ENCODE results near the gene CPT1A.

The CPT1A gene

GRCh38 chr11:68757711-68758110, 84.0 kb downstream of the CPT1A start:
- no peak for DNase-seq (ENCODE audit: low read depth)

- DNase-seq (ENCODE audit: low read depth) = no peak
Observed at GRCh38 chr11:68756171-68756766, 85.4 kb downstream of the CPT1A start.

DNA sequence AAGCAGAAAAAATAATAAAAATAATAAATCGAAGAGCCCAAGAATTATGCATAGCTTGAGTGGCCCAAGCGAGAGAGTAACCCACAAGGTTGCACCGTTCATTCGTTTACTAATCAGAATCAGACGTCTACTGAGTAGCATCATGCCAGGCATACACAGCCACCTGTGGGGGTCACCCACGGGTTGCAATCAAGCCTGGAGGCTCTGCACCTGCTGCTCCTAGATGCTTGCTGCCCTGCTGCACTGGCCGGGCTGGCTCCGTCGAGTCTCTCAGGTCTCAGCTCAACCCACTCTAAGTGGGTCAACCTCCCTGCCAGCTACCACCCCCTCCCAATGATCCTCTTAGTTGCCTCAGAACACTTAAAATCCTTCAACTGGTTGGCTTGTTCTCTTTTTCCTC, 88.4 kb downstream of the CPT1A start:
- DNase-seq (ENCODE audit: low read depth) = no peak

DNA sequence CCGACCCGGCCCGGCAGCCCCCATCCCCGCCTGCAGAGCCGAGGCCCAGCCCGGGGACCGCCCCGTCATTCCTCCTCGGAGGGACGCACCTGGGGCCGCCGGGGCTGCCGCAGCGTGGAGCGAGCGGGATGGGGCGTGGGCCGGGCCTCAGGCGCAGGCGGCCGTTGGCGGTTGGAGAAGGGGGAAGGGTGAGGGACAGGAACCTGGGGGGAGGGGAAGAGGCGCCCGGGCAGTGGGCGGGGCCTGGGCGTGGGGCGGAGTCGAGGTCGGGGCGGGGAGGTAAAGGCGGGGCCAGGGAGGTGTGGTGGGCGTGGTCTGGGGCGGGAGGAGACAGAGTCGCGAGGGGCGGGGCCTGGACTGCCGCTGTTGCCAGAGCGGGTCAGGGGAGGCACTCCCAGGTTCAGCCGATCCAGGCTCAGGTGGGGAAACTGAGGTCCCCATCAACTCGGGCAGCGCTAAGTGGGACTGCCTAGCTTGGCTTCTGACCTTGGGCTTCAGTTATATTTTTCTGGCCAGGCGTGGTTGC, 90.3 kb downstream of the CPT1A start, which contains the start of gene TESMIN:
TSS of gene TESMIN (minus strand) at position 190 of the 526 bp plus-strand sequence. CDS start 860 bp downstream, outside the sequence.
- peak; percentile 94 for DNase-seq (ENCODE audit: low read depth)

- DNase-seq (ENCODE audit: low read depth) = no peak
Observed at GRCh38 chr11:68751004-68751325, 90.8 kb downstream of the CPT1A start.

GRCh38 chr11:68750195-68751003, 91.3 kb downstream of the CPT1A start:
- peak; percentile 11 for DNase-seq (ENCODE audit: low read depth)

DNA sequence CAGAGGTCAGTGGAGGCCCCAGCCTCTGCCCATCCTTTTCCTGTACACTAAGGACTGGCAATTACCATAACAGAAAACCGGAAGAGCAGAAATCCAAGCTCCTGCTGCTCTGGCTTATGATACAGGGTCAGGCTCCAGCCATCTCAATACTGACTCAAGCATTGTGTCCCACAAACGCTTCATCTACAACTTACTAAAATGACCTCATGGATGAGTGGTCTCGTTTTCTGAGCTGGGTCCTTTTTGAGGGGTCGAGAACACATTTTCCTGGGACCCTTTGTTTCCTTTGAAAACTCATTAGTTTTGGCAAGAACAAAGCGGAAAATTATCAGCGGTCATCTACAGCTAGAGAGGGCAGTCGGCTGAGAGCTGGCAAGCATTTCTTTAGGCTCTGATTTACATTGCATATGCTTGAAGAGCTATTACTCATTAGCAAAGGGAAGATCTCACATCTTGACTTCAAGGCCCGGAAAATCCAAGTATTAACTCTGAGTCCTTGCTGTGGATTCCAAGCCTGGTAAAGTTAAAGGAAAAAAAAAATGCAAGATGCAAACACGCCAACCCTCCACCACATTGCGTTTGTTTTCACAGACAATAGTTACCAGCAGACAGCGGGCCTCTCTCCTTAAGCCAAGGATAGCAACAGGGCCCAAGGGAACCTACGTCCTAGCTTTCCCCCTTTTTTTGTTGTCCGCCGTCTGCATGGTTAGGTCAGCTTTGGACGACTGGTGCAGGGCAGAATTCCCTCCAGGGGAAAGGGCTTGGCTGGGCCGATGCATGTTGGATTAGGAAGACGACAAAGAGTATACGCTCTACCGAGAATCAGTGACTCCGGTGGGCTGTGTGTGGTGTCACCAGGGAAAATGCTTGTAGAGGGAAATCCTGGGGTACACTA, 92.2 kb downstream of the CPT1A start:
- DNase-seq (ENCODE audit: low read depth) = no peak

DNA sequence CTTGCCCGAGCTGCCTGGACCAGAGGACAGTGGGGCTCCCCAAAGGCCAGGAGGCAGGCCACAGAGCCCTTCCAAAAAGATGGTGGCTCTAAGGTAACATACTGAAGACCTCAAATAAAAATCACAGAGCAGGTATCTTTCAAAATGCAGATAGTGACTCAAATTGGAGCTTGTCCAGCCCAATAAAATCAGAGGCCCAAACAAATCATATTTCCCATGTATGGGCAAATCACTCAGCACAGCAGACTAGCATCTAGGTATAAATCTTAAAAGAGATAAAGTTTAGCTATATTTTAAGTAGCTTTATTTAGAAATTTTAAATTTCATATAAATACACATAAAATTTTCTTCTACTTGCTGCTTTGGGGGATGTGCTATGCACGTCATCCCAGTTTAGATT, 93.7 kb downstream of the CPT1A start:
- no peak for DNase-seq (ENCODE audit: low read depth)

DNA sequence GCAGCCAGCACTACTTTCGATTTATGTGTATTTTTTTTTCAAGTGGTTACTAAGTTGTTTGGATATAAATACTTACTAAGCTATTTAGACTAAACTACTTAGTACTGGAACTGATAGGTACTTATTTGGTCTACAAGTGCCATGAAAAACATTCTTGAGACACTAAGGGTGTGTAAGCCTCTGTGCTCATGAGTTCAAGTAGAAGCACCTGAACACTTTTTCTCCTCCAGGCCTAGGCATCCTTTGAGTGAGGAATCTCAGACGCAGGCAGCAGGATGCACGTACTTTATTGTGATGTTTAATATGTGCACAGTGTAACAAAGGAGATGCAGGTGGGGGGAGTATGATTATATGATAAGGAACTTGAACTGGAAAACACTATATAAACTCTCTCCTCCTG, 98.2 kb downstream of the CPT1A start:
- no peak for DNase-seq (ENCODE audit: low read depth)

DNA sequence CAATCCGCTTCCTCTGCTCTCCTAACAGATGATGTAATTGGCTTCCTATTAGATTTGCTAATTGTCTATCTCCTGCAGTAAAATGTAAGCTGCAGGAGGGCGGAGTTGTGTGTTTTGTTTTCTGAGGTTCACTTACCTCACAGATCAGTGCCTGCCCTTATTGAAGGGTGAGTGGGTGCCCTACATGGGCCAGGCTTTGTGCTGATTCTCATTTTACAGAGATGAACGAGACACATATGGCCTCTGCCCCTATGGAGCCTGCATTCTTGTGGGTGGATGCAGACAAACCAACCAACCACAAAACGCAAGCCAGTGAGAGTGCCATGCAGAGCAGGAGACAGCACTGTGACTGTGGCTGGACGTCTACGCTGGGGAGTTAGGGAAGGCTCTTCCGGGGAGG, 100.3 kb downstream of the CPT1A start:
- no peak for DNase-seq (ENCODE audit: low read depth)

- no peak for DNase-seq (ENCODE audit: low read depth)
Observed at GRCh38 chr11:68735646-68736045, 106.1 kb downstream of the CPT1A start.

- no peak for DNase-seq (ENCODE audit: low read depth)
Observed at GRCh38 chr11:68735125-68735524, 106.6 kb downstream of the CPT1A start.

DNA sequence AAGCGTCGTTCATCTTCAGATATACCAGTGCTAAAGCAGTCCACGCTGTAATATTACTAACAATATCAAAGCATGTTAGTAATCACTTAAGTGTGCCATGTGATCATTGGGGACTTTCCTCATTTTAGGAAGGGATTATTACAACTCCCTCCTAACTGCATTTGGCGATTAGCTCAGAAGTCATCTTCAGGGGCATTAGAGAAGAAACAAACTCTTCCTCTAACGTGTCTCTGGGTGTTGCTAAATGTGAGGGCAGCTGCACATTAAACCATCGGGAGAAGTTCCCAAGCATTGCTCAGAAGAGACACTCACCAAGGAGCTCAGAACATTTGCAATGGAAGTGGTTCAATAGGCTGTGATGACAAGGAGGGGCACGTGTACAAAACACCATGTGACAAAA, 107.6 kb downstream of the CPT1A start:
- no peak for DNase-seq (ENCODE audit: low read depth)

DNA sequence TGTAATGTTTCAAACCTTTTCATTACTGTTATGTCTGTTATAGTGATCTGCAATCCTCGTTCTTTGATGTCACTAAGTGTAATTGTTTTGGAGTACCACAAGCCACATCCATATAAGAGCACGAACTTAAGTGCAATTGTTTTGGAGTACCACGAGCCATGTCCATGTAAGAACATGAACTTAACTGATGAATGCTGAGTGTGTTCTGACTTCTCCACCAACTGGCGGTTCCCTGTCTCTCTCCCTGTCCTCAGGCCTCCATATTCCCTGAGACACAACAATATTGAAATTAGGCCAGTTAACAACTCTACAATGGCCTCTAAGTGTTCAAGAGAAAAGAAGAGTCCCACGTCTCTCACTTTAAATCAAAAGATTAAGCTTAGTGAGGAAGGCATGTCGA, 113.9 kb downstream of the CPT1A start:
- DNase-seq (ENCODE audit: low read depth) = no peak

GRCh38 chr11:68724293-68724692, 117.4 kb downstream of the CPT1A start:
- no peak for DNase-seq (ENCODE audit: low read depth)

GRCh38 chr11:68722143-68722542, 119.6 kb downstream of the CPT1A start:
- DNase-seq (ENCODE audit: low read depth) = no peak

- DNase-seq (ENCODE audit: low read depth) = no peak
Observed at GRCh38 chr11:68721075-68721474, 120.6 kb downstream of the CPT1A start.

DNA sequence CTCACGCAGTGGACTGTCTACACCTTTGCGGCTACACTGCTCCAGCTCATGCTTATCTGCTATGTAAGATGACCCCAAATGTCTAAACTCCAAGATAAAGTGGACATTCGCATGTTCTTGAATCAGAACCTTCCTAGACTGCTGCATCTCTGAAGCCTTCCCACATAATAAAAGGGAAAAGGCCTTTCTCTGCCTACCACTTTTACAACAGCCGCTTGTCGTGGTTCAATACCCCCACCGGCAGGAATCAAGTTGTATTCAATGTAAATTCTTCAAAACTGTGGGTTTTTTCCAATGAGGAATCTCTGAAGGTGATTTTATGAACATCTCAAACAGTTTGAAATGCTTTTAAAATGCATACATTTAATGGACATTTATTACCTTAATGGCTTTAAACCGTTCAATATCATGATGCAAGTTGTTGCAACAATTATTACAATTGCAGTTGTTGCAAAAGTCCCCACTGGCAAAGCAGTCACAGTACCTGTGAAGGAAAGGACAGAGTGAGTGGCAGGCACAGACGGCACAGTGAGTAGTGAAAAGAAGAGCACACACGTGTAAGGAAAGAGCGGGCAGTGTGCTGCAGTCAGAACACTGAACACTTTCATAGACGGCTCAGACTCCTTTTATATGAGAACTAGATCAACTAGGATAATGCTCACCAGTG, 126.1 kb downstream of the CPT1A start:
- DNase-seq (ENCODE audit: low read depth) = no peak

- DNase-seq (ENCODE audit: low read depth) = no peak
Observed at GRCh38 chr11:68714060-68714856, 127.5 kb downstream of the CPT1A start.

GRCh38 chr11:68711114-68711513, 130.6 kb downstream of the CPT1A start:
- no peak for DNase-seq (ENCODE audit: low read depth)

DNA sequence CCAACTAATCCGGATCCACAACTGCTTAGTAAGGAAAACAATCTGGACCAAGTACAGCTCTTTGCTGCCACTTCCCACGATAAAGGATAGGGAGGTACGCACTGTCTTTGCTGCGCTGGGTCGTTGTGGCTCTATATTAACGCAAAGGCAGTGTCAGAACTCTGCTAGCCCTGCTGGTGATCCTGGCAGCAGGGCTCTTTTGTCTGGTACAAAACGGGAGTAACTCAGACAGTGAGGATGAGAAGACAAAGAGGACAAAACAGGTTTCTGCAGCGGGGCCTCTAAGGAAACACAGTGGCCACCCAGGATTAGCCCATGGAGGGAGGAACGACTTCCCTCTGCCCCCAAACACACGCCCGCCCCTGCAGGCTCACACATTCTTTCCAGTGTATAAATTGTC, 131.3 kb downstream of the CPT1A start:
- DNase-seq (ENCODE audit: low read depth) = no peak
